Stimulated activated CD4-positive, alpha-beta T cell treated with anti-CD3 and anti-CD28 coated beads, TNF-alpha, amount 100 ng/mL, for 24 hours (primary cell): ENCODE results near the gene HACD2.

Experiments
- DNase-seq, 3 experiments: peaks; one replicate each; pipeline ENCODE4 v3.0.0-alpha.2; 2020; ENCODE audit warnings: low read depth in 3 of 3

The HACD2 gene

GRCh38 chr3:123447749-123448517, 136.9 kb downstream of the HACD2 start:
- peak in 1 of 3 experiments; percentile 36 for DNase-seq

DNA sequence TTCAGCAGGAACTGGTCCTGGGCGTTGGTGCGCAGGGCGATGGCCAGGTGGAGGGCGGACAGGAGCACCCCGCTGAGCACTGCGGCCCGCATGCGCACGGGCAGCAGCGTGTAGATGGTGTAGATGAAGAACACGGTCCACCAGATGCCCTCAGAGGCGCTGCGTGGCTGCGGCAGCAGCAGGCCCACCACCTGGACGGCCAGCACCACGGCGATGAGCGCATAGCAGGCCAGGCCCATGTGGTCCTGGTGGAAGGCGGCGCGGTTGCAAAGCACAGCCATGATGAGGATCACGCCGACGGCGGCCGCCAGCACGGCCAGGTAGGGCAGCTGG, 137.5 kb downstream of the HACD2 start:
- no peak for DNase-seq

- DNase-seq, result no peak
These were observed 138.2 kb downstream of the HACD2 start for GRCh38 chr3:123446610-123447109.

DNA sequence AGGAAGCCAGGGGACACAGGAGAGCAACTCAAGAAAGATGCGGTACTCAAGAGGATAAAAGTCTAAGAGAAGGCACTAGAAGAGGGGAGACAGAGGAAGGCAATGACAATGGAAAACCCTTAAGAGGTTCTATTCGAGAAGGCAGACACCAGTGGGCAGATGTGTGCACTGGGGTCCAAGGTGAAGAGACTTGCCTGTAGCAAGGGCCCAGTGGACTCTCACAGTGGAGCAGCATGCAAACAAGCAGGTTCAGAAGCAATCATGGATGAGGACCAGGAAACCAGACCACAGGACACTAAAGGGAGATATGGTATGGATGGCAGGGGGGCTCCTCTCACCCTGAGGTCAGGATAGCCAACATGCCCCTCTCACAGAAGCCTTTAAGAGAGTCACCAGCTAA, 138.6 kb downstream of the HACD2 start:
- no peak for DNase-seq

DNA sequence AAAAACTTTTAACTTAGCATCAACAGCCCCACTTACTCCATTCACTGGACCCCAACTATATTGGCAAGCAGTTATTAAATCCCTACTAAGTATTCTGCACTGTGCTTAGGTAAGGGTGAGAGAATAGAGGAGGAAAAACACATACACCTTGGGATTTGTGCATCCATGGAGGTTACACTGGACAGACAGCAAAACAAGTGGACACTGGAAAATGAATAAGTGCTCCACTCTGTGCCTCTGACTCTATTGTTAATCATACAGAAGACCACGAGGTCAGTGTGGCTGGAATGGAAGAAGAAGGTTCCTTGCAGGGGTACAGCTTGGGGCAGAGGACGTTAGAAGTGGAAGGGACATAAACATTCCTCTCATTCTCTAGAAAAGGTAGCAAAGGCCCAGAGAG, 139.2 kb downstream of the HACD2 start:
- no peak for DNase-seq

DNA sequence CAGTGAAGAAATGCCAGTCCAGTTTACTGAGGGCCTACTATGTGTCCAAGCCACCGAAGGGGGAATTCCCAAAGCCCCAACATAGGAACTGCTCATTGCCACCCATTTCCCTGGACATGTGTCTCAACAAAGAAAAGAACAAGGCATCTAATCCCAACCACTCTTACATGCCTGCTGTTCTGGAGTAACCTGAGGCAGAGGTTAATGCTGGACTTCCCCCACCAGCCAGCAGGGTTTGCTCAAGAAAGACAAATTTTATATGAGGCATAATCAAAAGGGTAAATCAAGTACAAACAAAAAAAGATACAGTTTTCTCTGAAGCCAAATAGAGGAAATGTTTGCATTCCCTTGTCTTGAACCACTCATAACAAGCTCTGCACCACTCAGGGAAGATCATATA, 140.1 kb downstream of the HACD2 start:
- no peak for DNase-seq

DNA sequence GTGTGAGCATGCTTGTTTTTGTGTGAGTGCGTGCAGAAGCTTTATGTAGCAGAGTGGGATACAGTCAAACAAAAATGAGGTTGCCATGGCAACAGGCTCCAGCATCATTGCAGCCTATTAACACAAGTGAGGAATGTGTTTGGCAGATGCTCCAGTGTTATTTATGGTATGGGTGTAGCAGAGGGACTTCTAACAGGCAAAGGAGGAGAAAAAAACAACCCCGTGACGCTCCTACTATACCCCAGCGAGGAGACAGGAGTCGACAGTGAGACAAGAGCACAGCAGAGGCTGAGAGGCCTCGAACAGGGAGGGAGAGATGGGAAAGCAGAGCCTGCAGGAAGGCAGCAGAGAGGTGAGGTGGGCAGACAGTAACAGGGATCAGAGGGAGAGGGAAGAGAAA, 140.8 kb downstream of the HACD2 start:
- DNase-seq, result no peak

DNA sequence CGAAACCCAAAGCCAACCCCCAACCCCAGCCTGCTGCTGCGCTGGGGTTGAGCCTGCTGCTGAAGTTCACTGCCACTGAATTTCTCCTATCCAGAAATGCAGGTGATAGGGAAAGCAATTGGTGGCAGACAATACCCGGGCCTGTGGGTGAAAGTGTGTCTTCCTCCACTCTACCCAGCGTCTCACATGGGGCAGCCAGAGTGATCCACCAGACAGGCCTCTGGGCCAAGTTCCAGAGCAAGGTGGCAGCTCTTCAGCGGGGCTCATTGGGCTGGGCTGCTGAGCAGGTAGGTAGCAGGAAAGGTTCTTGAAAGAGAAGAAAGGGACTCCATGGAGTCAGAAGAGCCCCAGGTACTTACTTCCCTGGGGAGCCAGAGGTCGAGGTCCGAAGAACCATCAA, 141.9 kb downstream of the HACD2 start:
- DNase-seq, result no peak

DNA sequence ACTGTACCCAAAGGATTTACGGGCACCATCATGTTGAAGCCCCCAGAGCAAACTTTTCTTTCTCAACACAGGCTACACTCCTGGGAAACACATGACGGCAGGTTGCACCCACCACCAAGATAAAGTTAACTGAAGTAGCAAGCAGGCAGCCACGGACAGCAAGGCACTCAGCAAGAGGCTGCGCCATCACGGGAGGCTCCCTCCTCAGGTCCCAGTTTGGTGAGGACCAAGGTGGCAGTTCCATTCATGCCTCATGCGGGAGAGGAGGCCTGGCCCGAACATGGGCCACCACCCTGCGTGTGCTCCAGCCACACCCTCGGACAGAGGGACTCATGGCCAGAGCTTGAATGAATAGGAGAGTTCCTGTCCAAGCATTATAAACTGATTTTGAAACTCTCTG, 142.7 kb downstream of the HACD2 start:
- no peak for DNase-seq
